GM21717 (cell line): ENCODE data around the gene MRPS7.

Experiments used
- ATAC-seq: cut with Tn5 transposase; IDR thresholded peaks from one replicate; pipeline ENCODE4 v1.9.1; 2021; ENCODE audit warnings: mild to moderate bottlenecking, moderate library complexity; ENCODE audit not compliant: unreplicated experiment

MRPS7 gene

DNA sequence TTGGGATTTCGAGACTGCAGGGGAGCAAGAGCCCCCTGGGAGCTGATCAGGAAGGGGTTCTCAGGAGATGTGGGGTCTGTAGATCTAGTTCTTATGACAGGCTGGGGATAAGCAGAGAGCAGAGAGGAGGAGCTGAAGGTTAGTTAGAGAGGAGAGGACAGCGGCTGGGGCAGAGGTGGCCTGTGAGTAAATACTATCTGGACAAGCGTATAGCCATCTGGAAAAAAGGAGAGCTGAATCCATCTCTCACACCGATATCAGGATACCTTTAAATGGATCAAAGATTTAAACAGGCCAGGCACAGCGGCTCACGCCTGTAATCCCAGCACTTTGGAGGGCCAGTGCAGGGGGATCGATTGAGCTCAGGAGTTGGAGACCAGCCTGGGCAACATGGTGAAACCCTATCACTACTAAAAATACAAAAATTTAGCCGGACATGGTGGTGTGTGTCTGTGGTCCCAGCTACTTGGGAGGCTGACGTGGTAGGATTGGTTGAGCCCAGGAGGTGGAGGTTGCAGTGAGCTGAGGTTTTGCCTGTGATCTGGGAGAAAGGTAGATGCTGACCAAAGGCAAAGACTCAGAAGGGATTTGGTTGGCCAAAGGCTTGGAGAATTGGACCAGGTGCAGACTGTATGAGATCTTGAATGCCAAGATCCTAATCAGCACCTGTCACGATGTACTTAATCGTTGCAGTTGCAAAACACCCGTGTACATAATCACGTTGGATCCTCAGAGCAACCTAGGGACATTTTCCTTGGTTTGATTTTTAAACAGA, 46.5 kb downstream of the MRPS7 start:
- no peak for ATAC-seq

DNA sequence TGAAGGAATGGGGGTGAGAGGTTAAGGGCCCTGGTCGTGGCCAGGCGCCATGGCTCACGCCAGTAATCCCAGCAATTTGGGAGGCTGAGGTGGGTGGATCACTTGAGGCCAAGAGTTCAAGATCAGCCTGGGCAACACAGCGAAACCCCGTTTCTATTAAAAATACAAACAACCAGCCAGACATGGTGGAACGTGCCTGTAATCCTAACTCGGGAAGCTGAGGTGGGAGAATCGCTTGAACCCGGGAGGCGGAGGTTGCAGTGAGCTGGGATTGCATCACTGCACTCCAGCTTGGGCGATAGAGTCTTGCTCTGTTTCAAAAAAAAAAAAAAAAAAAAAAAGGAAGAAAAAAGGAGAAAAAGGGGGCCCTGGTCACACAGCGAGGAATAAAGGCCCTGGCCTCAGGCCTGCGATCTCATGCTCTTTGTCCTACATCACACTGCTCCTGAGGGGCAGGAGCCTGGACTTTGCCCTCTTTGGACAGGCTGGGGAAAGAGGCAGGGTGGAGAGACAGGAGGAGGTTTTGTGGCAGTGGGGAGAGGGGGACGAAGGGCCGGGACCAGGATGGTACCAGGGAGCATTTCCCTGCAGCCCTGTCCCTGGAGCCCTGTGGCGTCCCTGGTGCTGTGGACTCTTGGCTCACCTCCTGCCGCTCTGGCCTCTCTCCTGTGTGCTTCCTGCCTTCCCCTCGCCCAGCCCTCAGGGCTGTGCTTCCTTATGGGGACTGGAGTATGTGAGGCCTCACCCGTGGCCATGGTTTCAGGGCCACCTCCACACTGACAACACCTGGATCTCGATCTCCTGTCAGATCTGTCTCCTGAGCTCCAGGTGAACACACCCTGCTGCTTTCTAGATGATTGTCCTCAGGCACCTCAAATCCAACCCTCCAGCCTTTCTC, 47.3 kb downstream of the MRPS7 start:
- no peak for ATAC-seq

DNA sequence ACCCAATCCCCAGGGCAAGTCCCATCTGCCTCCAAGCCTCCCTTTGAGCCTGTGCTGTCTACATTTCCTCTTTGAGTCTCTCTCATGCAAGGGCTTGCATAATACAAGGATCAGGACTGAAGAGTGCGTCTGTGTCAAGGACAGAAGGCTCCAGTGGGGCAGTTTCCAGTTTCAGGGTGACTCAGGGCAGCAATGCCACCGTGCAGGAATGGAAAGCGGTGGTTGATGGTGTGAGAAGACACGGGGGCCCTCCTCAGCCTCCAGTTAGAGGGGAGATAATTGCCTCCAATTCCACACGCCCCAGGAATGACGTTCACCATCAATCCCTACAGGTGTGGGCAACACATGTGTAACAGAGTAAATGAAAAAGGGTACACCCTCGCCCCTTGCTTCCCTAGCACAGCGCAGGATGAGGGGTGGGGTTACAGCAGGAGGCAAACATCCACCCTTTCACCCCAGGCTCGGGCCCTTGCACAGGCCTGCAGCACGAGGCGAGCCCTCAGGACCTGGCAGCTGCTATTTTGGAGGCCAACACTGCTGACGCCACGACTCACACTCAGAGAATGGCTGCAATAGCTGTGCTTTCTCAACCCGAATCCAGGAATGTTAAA, 52.4 kb downstream of the MRPS7 start:
- peak; percentile 57 for ATAC-seq

DNA sequence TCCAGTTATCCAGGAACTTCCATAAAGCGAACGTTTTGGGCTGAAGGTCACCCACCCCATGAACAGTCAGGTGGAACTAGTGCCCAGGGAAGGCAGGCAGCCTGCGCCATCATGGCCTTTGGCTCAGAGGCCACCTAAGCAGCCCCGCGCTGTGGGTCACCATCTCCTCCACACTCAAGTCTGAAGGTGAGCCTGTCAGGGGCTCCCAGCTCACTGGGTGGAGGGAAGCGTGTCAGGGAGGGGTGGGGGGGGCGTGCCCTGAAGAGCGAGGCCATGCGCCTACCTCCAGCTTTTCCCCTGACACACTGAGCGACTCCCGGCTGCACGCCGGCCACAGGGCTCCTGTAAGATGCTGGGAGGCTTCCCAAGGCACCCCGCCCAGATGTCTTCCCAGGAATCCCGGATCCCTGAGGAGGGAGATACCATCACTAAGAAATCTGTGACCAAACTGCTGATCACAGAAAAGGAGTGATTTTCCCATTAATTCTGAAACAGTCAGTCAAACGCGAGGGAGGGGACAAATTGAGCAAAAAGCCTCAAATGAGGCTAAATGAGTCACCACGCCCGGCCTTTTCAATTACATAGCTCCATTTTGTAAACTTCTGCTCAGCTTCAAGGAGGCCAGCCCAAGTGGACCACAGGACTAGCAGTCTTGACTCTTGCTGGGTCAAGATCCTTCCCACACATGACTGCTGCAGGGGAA, 54.0 kb downstream of the MRPS7 start:
- ATAC-seq: no peak
